HG03378 (cell line): ENCODE measurements around the gene NDUFS6.
"Not testable (repeated sequence)": the region's sequence is repeated elsewhere in the genome, so short reads cannot be mapped to it uniquely, and the experiment has no call there.

Source experiments
- ATAC-seq: cut with Tn5 transposase; IDR thresholded peaks from one replicate; pipeline ENCODE4 v1.9.1; 2021; ENCODE audit warnings: mild to moderate bottlenecking, moderate library complexity; ENCODE audit not compliant: unreplicated experiment

The NDUFS6 gene

GRCh38 chr5:1796371-1797102 is 4.7 kb upstream of the NDUFS6 start:
- ATAC-seq: no peak

DNA sequence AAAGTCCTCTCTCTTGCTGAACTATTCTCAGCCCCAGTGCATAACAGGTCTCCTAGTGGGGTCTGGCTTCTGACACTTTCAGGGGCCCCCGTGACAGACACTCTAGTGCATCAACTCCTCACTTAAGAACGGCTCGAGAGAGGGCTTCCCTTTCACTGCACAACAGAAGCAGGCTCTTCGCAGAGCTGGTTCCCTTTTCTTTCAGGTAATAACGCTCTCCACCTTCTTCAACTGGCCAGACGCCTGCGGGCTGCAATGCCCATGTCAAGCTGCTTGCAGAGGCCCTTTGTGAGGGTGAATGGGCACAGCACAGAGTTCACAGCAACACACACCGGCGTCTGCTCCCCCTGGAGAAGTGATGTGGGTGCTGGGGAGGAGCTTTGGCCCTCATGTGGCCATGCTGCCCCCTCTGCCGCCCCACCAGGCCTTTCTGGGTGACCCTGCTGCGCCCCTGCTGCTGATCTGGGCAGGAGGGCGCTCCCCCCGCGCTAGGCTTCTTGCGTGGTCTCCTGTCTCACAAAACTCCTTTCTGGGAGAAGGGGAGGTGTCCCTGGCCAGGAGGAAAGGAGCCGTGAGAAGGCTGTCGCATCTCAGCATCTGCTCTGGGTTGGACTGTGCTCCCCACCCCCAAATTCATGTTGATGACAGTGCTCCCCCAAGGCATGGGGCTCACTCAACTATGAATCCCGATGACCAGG is 4.0 kb upstream of the NDUFS6 start:
- no peak for ATAC-seq

DNA sequence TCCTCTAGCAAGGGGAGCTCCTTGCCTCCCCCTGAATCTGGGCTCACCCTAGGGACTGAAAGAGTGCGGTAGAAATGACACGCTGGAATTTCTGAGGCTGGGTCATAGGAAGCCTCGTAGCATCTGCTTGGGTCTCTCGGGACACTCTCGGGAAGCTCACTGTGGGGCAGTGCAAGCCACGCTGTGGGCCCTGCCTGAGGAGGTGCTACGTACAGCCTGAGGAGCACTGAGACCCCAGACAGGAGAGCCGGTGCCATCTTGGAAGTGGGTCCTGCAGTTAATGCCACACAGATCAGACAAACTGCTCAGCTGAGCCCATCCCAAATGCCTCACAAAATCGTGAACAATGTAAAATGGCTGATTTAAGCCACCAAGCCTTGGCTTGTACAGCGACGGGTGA is 3.4 kb upstream of the NDUFS6 start:
- no peak for ATAC-seq

DNA sequence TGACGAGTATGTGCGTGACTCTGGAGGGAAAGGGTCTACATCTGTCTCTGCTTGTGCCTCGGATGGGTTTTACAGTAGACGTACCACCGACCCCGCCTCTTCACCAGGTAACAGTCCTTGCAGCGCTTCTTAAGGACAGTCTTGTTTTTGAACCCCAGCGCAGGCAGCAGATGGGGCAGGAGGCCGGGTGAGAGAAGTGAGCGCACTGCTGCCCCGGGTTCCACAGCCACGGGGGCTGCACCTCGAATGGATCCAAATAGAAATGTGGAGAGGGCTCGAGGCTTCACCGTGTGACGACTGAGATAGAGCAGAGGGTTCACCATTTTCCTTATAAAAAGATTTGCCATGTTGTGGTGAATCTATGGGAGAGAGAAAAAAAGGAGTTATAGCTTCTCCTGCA is 2.6 kb upstream of the NDUFS6 start:
- not testable (repeated sequence) for ATAC-seq

DNA sequence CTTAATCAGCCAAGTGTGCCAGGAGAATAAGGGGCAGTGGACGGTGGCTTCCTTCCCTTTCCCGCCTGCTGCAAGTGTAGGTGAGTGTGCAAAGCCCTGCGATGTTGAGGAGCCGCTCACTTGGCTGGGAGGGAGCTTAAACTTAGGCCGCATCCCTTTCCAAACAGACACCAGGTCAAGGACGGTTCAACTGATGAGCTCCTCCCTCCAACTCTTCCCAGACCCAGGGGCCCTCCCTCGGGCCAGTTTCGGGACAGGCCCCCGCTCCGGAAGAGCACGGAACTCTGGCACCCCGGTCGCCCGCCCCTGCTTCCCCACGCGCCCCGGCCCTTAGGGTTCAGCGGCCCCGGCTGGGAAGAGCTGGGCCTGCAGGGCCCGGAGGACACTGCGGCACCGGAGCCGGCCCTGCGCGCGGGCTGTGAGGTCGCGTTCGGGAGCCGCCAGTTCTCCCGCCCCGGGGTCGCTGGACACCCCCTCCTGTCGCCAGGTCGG is 2.1 kb upstream of the NDUFS6 start:
- no peak for ATAC-seq

DNA sequence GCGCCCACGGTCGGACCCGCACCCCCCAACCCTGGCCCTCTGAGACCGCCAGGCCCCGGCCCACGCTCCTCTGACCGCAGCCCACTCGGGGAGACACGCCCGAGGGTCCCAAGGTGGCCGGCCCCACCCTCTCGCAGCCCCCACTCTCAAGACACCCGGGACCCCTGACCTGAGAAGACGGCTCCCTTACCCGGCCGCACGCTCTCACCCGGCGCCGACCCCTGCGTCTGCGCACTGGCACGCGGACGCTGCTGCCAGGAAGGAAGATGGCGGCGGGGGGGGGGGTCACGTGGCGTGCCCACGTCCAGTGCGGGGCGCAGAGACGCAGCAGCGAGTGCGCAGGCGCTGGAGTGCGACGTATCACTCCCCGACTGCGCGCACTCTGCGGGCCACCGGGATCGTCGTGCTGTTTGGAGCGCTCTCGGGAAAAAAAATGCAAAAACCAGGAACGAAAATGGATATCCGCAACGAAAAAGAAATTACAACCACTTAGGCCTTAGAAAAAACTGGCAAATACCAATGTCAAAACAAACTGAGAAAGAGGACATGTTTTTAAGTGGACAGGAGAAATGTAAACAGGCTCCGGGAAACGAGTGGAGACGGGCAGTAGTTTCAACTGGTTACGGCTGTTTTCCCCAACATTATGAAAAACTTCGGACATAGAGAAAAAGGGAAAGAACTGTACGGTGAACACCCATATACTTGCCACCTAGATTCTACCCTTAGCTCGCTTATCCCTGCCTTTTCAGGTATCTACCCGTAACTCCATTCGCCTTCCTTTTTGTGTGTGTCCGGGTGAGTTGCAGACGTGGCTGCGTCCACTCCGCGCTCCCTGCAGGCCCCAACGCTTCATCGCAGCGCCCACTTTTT is 1.4 kb upstream of the NDUFS6 start, which contains the start of gene MRPL36:
Gene MRPL36 (minus strand): TSS at position 236 of the 870 bp plus-strand sequence. CDS start 902 bp downstream, outside the sequence.
- peak; percentile 32 for ATAC-seq

DNA sequence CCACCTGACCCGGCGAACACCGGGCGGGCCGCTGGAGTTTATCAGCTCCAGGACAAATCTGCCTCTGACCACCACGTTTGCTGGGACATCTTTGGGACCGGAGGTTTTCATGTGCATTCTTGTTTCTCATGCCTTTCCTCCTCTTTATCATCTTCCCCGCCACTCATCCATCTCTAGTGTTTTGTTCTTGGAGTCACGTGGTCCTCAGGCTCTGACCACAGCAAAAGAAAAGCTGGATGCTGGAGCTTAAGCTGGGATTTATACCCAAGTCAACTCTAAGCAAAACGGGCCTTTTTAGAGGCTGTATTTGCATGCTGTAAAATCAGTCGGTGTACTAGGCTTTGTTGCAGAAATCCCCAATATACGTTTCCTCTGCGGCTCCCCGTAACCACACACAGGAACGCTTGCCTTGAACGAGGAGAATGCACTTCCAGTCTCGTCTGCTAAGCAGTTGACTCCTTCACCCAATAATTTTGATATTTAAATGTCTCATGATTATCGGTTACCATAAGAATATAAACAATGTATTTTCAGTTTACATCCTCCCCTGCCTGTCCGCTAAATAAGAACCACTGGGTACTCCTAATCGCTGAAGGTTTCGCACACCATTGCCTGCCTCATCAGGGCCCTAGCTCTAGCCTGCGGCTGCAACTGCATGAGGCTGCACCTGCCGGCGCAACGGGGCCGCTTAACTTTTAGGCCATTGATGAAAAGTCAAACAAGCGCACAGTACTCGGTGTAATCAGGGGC is 560 bp upstream of the NDUFS6 start:
- peak; percentile 39 for ATAC-seq

DNA sequence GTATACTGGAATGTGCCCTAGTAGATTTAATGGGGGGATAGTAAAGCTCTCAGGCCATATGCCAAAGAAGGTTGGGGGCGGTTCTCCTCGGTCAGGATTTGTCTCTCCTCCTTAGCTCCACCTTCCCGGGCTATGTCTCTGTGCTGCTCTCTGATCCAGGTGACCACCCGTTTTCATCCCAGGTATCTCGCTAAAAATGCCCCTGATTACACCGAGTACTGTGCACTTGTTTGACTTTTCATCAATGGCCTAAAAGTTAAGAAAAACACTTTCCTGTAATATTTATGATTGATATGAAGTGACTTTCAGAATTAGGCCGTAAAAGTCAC is 724 bp downstream of the NDUFS6 start:
- no peak for ATAC-seq

DNA sequence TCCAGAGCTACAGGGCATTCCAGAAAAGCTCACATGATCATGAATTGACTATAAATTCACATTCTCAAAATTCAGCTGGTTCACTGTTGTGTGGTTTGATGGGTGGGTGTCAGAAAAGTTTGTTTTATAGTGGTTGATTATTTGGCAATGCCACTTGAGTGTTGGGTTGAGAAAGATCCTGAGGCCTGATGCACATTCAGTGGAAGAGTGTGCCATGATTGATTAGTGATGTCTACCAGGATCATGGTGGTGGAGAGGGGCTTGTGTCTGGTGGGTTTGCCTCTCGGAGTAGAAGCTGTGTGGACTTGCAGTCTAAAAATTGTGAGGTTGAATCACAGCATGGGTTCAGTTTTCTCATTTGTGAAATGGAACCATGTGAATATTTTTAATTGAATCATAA is 2.0 kb downstream of the NDUFS6 start:
- no peak for ATAC-seq

- no peak for ATAC-seq
Measured at GRCh38 chr5:1804001-1804690, 2.9 kb downstream of the NDUFS6 start.

GRCh38 chr5:1805326-1805725 is 4.1 kb downstream of the NDUFS6 start:
- ATAC-seq: no peak

DNA sequence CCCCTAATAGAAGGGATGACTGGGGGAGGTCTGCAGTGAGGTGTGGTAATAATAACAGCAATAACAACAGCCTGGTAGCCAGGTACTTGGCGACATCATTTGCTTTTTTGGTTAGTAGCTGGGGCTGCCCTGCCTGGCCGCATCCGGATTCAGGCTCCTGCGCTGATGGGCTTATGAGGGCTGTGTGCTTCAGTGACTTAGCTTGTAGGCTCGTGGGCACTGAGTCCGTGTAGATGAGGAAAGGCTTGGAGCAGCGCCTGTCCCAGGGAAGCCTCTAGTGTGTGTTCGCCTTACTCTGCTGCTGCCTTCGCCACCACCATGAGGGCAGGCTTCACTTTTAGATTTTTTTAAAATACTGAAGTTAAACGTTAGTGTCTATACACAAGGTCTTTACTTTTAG is 4.5 kb downstream of the NDUFS6 start:
- ATAC-seq: no peak

DNA sequence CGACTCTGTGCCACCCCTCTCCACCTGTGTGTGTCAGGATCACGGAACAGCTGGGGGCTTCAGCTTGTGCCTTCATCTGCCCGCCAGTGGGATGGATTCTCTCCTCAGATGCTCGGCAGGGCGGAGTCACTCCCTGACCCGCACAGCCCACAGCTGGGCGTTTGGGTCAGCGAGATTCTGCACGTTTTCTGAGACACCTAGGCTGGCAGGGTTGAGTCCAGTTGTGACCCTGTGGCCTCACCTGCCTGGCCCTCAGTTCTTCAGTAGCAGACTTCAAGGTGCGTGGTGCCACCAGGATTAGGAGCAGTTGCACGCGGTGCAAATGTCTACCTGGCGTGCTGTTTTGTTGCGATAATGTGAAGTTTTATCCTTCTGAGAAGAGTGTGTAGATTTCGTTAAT is 5.0 kb downstream of the NDUFS6 start:
- ATAC-seq: no peak

DNA sequence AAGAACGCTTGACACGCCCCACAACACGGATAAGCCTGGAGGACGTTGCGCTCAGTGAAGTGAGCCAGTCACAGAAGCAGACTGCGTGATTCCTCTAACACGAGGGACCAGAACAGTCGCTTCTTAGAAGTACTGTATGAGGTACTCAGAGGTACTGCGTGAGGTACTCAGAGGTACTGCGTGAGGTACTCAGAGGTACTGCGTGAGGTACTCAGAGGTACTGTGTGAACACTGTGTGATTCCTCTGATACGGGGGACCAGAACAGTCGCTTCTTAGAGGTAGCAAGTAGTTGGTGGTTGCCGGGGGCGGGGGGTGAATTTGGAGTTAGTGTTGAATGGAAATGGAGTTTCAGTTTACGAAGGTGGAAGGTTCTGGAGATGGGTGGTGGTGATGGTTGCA is 5.8 kb downstream of the NDUFS6 start:
- ATAC-seq: no peak

- ATAC-seq: no peak
Measured at GRCh38 chr5:1807451-1808185, 6.4 kb downstream of the NDUFS6 start.

GRCh38 chr5:1808439-1808838 is 7.2 kb downstream of the NDUFS6 start:
- ATAC-seq: no peak

GRCh38 chr5:1809416-1810035 is 8.3 kb downstream of the NDUFS6 start:
- ATAC-seq: no peak

DNA sequence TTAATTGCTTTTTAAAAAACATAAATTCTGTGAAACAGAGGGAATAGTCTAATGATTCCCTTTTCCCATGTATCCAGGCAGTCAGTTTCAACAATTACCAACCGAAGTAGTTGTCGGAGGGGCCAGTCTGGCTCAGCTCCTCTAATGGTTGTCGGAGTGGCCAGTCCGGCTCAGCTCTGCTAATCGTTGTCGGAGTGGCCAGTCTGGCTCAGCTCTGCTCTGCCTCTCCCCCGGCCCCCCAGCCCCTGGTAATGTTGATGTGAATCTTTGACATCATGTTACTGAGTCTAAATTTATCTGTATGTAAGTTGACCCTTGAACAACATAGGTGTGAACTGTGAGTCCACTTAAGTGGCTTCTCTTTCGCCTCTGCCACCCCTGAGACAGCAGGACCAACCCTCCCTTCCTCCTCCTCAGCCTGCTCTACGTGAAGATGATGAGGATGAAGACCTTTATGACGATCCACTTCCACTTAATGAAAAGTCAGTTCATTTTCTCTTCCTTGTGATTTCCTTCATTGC is 9.4 kb downstream of the NDUFS6 start:
- ATAC-seq: no peak
